Nephron progenitor cell (in vitro differentiated cells): ENCODE data around the gene MEOX2.

Experiments used
- DNase-seq: peaks from one replicate; pipeline ENCODE4 v3.0.0; 2021
- H3K27ac Mint-ChIP-seq: 2 replicates; pipeline ENCODE4 v1.8.0; 2021; ENCODE audit warnings: mild to moderate bottlenecking, moderate library complexity, mixed read lengths
- H3K27me3 Mint-ChIP-seq: 2 replicates; pipeline ENCODE4 v1.8.0; 2021; ENCODE audit warnings: mild to moderate bottlenecking, low read depth, mixed read lengths; ENCODE audit not compliant: poor library complexity
- H3K36me3 Mint-ChIP-seq: 2 replicates; pipeline ENCODE4 v1.8.0; 2021; ENCODE audit warnings: low read depth, mixed read lengths
- H3K4me1 Mint-ChIP-seq: 2 replicates; pipeline ENCODE4 v1.8.0; 2021; ENCODE audit warnings: mixed read lengths
- H3K4me3 Mint-ChIP-seq: 2 replicates; pipeline ENCODE4 v1.8.0; 2021; ENCODE audit warnings: mild to moderate bottlenecking, moderate library complexity, mixed read lengths
- H3K9me3 Mint-ChIP-seq: 2 replicates; pipeline ENCODE4 v1.8.0; 2021; ENCODE audit warnings: mild to moderate bottlenecking, moderate library complexity, mixed read lengths
- CTCF ChIP-seq: fragments of 200-600 bp; sonication (generic); IDR thresholded peaks from 2 replicates; pipeline ENCODE4 v1.5.0; 2021; ENCODE audit warnings: antibody characterized with exemption

The MEOX2 gene

GRCh38 chr7:15580604-15581351, 105.7 kb downstream of the MEOX2 start:
- no peak overlapping the region for H3K4me3 Mint-ChIP-seq
- H3K27ac Mint-ChIP-seq = no peak overlapping the region
- no peak for DNase-seq
- H3K4me1 Mint-ChIP-seq = no peaks in the 10 kb centered on the region
- no peaks in the 10 kb centered on the region for H3K36me3 Mint-ChIP-seq
- TF ChIP-seq CTCF = no peak
- peaks cover 22% of the 10 kb centered on the region for H3K9me3 Mint-ChIP-seq
- no peaks in the 10 kb centered on the region for H3K27me3 Mint-ChIP-seq

DNA sequence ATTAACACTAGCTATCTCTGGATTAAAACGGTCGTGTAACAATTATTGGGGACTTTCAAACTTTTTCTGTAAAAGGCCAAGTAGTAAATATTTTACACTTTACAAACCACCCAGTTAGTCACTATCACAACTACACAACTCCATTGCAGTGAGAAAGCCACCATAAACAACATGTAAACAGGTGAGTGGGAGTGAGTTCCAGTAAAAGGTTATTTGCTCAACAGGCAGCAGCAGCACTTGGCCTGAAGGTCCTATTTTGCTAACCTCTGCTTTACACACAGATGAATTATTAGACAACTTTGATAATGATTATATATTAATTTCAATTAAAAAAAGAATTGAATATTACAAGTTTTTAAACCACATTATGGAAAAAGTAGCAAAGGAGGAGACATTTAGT, 108.9 kb downstream of the MEOX2 start:
- DNase-seq = no peak
- no peak for TF ChIP-seq CTCF
- Mint-ChIP-seq H3K9me3 (no peaks in the 10 kb centered on the region), H3K27ac (no peak overlapping the region), H3K4me1 (no peaks in the 10 kb centered on the region), H3K36me3 (no peaks in the 10 kb centered on the region), H3K27me3 (no peaks in the 10 kb centered on the region), H3K4me3 (no peak overlapping the region)

DNA sequence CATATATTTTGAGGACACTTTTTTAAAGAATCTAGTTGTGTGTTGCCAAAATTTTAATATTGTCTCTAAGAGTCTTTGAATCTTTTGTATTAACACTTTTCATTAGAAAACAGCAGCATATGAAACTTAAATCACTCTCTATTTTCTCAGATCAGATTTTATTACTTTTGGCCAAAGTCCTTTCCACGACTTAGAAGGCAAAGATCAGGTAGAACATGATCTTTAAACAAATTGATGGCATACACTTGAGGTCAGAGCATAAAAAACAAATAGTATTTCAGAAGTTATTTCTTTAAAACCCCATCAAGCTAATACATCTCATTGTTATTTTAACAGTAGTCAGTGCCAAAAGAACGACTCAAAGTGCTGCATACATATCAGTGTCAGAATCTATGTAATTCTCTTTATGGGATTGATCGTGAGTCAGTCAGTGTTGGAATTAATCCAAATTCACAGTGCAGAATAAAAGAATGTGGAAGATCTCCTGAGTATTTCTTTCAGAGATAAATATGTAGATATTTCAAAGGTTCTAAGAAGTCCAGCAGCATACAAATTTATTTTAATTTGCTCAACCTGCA, 115.1 kb downstream of the MEOX2 start:
- H3K27me3 Mint-ChIP-seq = no peaks in the 10 kb centered on the region
- H3K27ac Mint-ChIP-seq = no peak overlapping the region
- no peaks in the 10 kb centered on the region for H3K9me3 Mint-ChIP-seq
- H3K4me1 Mint-ChIP-seq = no peaks in the 10 kb centered on the region
- H3K36me3 Mint-ChIP-seq = no peaks in the 10 kb centered on the region
- DNase-seq = no peak
- no peak for TF ChIP-seq CTCF
- H3K4me3 Mint-ChIP-seq = no peak overlapping the region

- Mint-ChIP-seq H3K36me3 (no peaks in the 10 kb centered on the region), H3K27me3 (no peaks in the 10 kb centered on the region), H3K27ac (no peak overlapping the region), H3K9me3 (no peaks in the 10 kb centered on the region), H3K4me3 (no peak overlapping the region), H3K4me1 (no peaks in the 10 kb centered on the region)
- no peak for DNase-seq
- no peak for TF ChIP-seq CTCF
Observed at GRCh38 chr7:15567652-15568051, 118.8 kb downstream of the MEOX2 start.

GRCh38 chr7:15567036-15567435, 119.4 kb downstream of the MEOX2 start:
- no peak for DNase-seq
- H3K27ac Mint-ChIP-seq = no peak overlapping the region
- H3K4me1 Mint-ChIP-seq = peaks cover under 1% of the 10 kb centered on the region
- H3K27me3 Mint-ChIP-seq = no peaks in the 10 kb centered on the region
- TF ChIP-seq CTCF = no peak
- no peaks in the 10 kb centered on the region for H3K9me3 Mint-ChIP-seq
- H3K4me3 Mint-ChIP-seq = no peak overlapping the region
- no peaks in the 10 kb centered on the region for H3K36me3 Mint-ChIP-seq

DNA sequence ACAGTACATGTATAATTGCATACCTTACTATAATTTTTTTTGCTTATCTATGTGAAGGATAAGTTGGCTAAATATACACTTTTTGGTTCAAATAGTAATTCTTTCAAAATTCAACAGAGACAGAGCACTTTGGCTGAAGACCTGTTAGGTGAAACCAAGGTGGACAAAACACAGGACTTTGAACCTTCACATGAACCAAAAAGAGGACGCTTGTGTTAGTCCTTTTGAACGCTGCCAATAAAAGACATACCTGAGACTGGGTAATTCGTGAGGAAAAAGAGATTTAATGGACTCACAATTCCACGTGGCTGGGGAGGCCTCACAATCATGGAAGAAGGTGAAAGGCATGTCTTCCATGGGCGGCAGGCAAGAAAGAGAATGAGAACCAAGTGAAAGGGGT, 120.0 kb downstream of the MEOX2 start:
- Mint-ChIP-seq H3K4me1 (peaks cover 6% of the 10 kb centered on the region), H3K27me3 (no peaks in the 10 kb centered on the region), H3K9me3 (no peaks in the 10 kb centered on the region), H3K27ac (no peak overlapping the region), H3K36me3 (no peaks in the 10 kb centered on the region), H3K4me3 (no peak overlapping the region)
- no peak for DNase-seq
- no peak for TF ChIP-seq CTCF
